ENCODE results near the gene STAG2. TPM values are rescaled to one million over a fixed set of nuclear protein-coding genes. Genes with fewer than 3 reads are reported as not detected.
"Not testable (repeated sequence)": the region's sequence is repeated elsewhere in the genome, so short reads cannot be mapped to it uniquely, and the experiment has no call there.

STAG2 gene
- total RNA-seq, result 100 to 1,000 TPM in 1 of 2 experiments, 10 to 100 TPM in 1; 89.5 to 107 TPM

GRCh38 chrX:123961268-123962005 lies at the start of gene STAG2:
STAG2 (plus strand) TSS chrX:123961706; CDS start chrX:124022628, 60,922 bp downstream.
- Mint-ChIP-seq H3K27me3 (no peaks in the 10 kb centered on the region), H3K9me3 (no peaks in the 10 kb centered on the region), H3K27ac (peak within 1 kb of the TSS; percentile 96), H3K4me1 (peaks cover 26% of the 10 kb centered on the region), H3K36me3 (ENCODE audit: low read depth) (peaks cover 16% of the 10 kb centered on the region), H3K4me3 (peak within 1 kb of the TSS; percentile 92)
- peak; percentile 64 for DNase-seq
- POLR2A ChIA-PET, result no interaction called here
- CTCF ChIA-PET, result interaction anchor here (0.8 kb wide), 1 partner anchor 345 kb away, joined by 3 read pairs; no protein-coding TSS in a partner anchor

DNA sequence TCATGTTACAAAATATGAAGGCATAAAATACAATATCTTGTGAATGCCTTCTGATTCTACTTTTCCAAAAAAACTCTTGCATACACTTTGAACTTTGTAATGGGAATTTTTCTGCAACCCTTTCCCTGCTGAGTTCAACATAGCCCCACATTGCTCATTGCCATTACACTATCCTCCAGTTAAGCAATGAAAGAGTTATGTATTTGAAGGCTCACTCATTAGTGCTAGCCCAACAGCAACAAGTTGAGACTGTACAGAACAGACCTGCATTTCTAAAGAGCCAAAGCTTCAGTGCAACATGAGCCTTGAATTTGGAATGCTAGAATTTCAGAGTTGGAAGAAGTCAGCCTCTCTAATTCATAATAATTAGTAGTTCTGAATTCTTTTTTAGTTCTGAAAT lies 44.4 kb upstream of the STAG2 start:
- ChIA-PET POLR2A (no interaction called here), CTCF (no interaction called here)
- H3K27me3 Mint-ChIP-seq, result no peaks in the 10 kb centered on the region
- H3K27ac Mint-ChIP-seq, result no peak overlapping the region
- DNase-seq, result no peak
- no peaks in the 10 kb centered on the region for H3K4me1 Mint-ChIP-seq
- no peaks in the 10 kb centered on the region for H3K9me3 Mint-ChIP-seq
- H3K36me3 Mint-ChIP-seq (ENCODE audit: low read depth), result no peaks in the 10 kb centered on the region
- H3K4me3 Mint-ChIP-seq, result no peak overlapping the region

GRCh38 chrX:123918106-123918721 lies 43.3 kb upstream of the STAG2 start:
- Mint-ChIP-seq H3K4me3 (no peak overlapping the region), H3K4me1 (no peaks in the 10 kb centered on the region), H3K9me3 (no peaks in the 10 kb centered on the region), H3K27me3 (no peaks in the 10 kb centered on the region), H3K36me3 (ENCODE audit: low read depth) (no peaks in the 10 kb centered on the region), H3K27ac (no peak overlapping the region)
- CTCF ChIA-PET, result no interaction called here
- POLR2A ChIA-PET, result no interaction called here
- DNase-seq, result no peak

- ChIA-PET CTCF (interaction anchor here (0.8 kb wide), 1 partner anchor 10 kb away, joined by 3 read pairs; no protein-coding TSS in a partner anchor), POLR2A (no interaction called here)
- H3K27me3 Mint-ChIP-seq, result no peaks in the 10 kb centered on the region
- H3K27ac Mint-ChIP-seq, result no peak overlapping the region
- no peaks in the 10 kb centered on the region for H3K9me3 Mint-ChIP-seq
- no peaks in the 10 kb centered on the region for H3K36me3 Mint-ChIP-seq (ENCODE audit: low read depth)
- no peak for DNase-seq
- H3K4me3 Mint-ChIP-seq, result no peak overlapping the region
- no peaks in the 10 kb centered on the region for H3K4me1 Mint-ChIP-seq
Observed at GRCh38 chrX:123920105-123920785, 41.3 kb upstream of the STAG2 start.

- no peak overlapping the region for H3K4me3 Mint-ChIP-seq
- H3K4me1 Mint-ChIP-seq, result no peaks in the 10 kb centered on the region
- no peak overlapping the region for H3K27ac Mint-ChIP-seq
- no peaks in the 10 kb centered on the region for H3K36me3 Mint-ChIP-seq (ENCODE audit: low read depth)
- no peak for DNase-seq
- POLR2A ChIA-PET, result no interaction called here
- no peaks in the 10 kb centered on the region for H3K27me3 Mint-ChIP-seq
- CTCF ChIA-PET, result no interaction called here
- H3K9me3 Mint-ChIP-seq, result no peaks in the 10 kb centered on the region
Observed at GRCh38 chrX:123923211-123923610, 38.3 kb upstream of the STAG2 start.

- Mint-ChIP-seq H3K9me3 (no peaks in the 10 kb centered on the region), H3K4me3 (no peak overlapping the region), H3K4me1 (no peaks in the 10 kb centered on the region), H3K27ac (no peak overlapping the region), H3K27me3 (no peaks in the 10 kb centered on the region), H3K36me3 (ENCODE audit: low read depth) (no peaks in the 10 kb centered on the region)
- ChIA-PET POLR2A (no interaction called here), CTCF (no interaction called here)
- no peak for DNase-seq
Observed at GRCh38 chrX:123924186-123924585, 37.3 kb upstream of the STAG2 start.

DNA sequence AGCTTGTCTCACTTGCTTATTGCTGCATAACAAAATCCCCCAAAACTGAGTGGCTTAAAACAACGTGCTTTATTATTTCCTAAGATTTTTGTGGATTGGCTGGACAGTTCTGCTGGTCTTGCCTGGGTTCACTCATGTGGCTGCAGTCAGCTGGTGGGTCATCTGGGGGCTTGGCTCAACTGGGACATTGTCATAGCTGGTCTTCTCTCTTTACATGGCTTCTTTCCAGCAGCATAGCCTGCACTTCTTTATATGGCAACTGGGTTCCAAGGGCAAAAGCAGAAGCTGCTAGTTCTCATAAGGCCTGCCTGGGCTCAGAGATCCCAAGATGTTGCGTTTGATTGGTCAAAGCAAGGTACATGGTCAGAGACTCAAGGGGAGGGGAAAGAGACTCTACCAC lies 33.7 kb upstream of the STAG2 start:
- CTCF ChIA-PET, result no interaction called here

GRCh38 chrX:123932055-123932454 lies 29.5 kb upstream of the STAG2 start:
- H3K27me3 Mint-ChIP-seq; H3K4me3 Mint-ChIP-seq; H3K36me3 Mint-ChIP-seq (ENCODE audit: low read depth); POLR2A ChIA-PET; H3K4me1 Mint-ChIP-seq; H3K9me3 Mint-ChIP-seq; CTCF ChIA-PET; H3K27ac Mint-ChIP-seq; DNase-seq: not testable (repeated sequence)

More for the DNA sequence above, 33.7 kb upstream of the STAG2 start:
- DNase-seq, result no peak
- Mint-ChIP-seq H3K27ac (no peak overlapping the region), H3K9me3 (peaks cover 2% of the 10 kb centered on the region), H3K36me3 (ENCODE audit: low read depth) (no peaks in the 10 kb centered on the region), H3K4me3 (no peak overlapping the region), H3K4me1 (no peaks in the 10 kb centered on the region), H3K27me3 (no peaks in the 10 kb centered on the region)
- POLR2A ChIA-PET, result no interaction called here

- H3K9me3 Mint-ChIP-seq, result no peaks in the 10 kb centered on the region
- H3K27ac Mint-ChIP-seq, result no peak overlapping the region
- H3K4me3 Mint-ChIP-seq, result no peak overlapping the region
- ChIA-PET POLR2A (no interaction called here), CTCF (no interaction called here)
- DNase-seq, result no peak
- H3K36me3 Mint-ChIP-seq (ENCODE audit: low read depth), result no peaks in the 10 kb centered on the region
- no peaks in the 10 kb centered on the region for H3K27me3 Mint-ChIP-seq
- no peaks in the 10 kb centered on the region for H3K4me1 Mint-ChIP-seq
Observed at GRCh38 chrX:123943074-123943473, 18.4 kb upstream of the STAG2 start.

DNA sequence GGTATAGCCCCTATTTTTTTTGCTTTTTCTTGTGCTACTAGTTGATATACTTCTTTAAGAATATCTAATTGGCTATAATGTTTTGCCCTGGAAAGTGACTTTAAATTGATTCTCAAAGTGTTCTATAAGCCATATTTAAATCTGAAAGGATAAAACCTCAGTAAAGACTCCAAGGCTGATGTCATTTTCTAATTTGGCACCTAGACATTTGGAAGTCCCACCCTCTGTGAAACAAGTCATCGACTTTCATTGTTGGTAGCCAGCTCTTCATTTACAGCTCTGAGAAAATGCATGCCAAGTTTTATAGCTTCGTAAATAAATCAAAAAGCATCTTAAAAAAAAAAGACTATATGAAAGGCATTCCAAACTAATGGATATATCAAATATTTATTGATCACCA lies 18.0 kb upstream of the STAG2 start:
- H3K4me3 Mint-ChIP-seq, result no peak overlapping the region
- H3K27ac Mint-ChIP-seq, result no peak overlapping the region
- POLR2A ChIA-PET, result no interaction called here
- no peaks in the 10 kb centered on the region for H3K4me1 Mint-ChIP-seq
- no peak for DNase-seq
- H3K9me3 Mint-ChIP-seq, result no peaks in the 10 kb centered on the region
- no peaks in the 10 kb centered on the region for H3K36me3 Mint-ChIP-seq (ENCODE audit: low read depth)
- CTCF ChIA-PET, result no interaction called here
- H3K27me3 Mint-ChIP-seq, result no peaks in the 10 kb centered on the region

GRCh38 chrX:123949846-123950245 lies 11.7 kb upstream of the STAG2 start:
- ChIA-PET CTCF (interaction anchor here (0.6 to 1.6 kb wide), 3 partner anchors 9 to 204 kb away, joined by 3 to 4 read pairs (median 4); no protein-coding TSS in a partner anchor), POLR2A (no interaction called here)
- Mint-ChIP-seq H3K4me1 (no peaks in the 10 kb centered on the region), H3K27ac (no peak overlapping the region), H3K9me3 (no peaks in the 10 kb centered on the region), H3K36me3 (ENCODE audit: low read depth) (no peaks in the 10 kb centered on the region), H3K4me3 (no peak overlapping the region), H3K27me3 (no peaks in the 10 kb centered on the region)
- DNase-seq, result no peak

GRCh38 chrX:123959281-123960063 lies 2.0 kb upstream of the STAG2 start:
- peak overlapping the region; percentile 92 for H3K4me3 Mint-ChIP-seq
- ChIA-PET POLR2A (no interaction called here), CTCF (interaction anchor here (0.7 to 1.4 kb wide), 4 partner anchors 9 to 126 kb away, joined by 3 to 4 read pairs (median 4); no protein-coding TSS in a partner anchor)
- H3K9me3 Mint-ChIP-seq, result no peaks in the 10 kb centered on the region
- H3K27me3 Mint-ChIP-seq, result no peaks in the 10 kb centered on the region
- peaks cover 14% of the 10 kb centered on the region for H3K36me3 Mint-ChIP-seq (ENCODE audit: low read depth)
- peaks cover 11% of the 10 kb centered on the region for H3K4me1 Mint-ChIP-seq
- peak; percentile 18 for DNase-seq
- peak overlapping the region; percentile 96 for H3K27ac Mint-ChIP-seq

DNA sequence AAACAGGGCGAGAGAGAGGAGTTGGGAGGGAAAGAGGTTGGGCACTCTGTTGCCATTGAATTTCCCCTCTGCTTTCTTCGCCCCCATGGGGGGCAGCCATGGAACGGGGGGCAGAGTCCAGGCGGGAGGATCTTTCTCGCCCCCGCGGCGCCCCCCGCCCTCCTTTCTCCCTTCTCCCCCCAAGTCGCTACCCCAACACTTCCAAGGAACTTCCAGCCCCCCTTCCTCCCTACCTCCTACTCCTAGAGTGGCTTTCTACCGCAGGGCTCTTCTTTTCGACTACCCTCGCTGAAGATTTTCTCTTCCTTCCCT lies 594 bp upstream of the STAG2 start:
- H3K36me3 Mint-ChIP-seq (ENCODE audit: low read depth), result peaks cover 15% of the 10 kb centered on the region
- no peak for DNase-seq
- no peaks in the 10 kb centered on the region for H3K27me3 Mint-ChIP-seq
- no peaks in the 10 kb centered on the region for H3K9me3 Mint-ChIP-seq
- CTCF ChIA-PET, result interaction anchor here (0.6 to 0.7 kb wide), 3 partner anchors 268 to 356 kb away, joined by 3 read pairs; no protein-coding TSS in a partner anchor
- peaks cover 22% of the 10 kb centered on the region for H3K4me1 Mint-ChIP-seq
- POLR2A ChIA-PET, result no interaction called here
- peak overlapping the region; percentile 92 for H3K4me3 Mint-ChIP-seq
- H3K27ac Mint-ChIP-seq, result peak overlapping the region; percentile 96
